Measurements from ENCODE around the gene HRCT1.
"Not testable (repeated sequence)": the region's sequence is repeated elsewhere in the genome, so short reads cannot be mapped to it uniquely, and the experiment has no call there.

Gene HRCT1

DNA sequence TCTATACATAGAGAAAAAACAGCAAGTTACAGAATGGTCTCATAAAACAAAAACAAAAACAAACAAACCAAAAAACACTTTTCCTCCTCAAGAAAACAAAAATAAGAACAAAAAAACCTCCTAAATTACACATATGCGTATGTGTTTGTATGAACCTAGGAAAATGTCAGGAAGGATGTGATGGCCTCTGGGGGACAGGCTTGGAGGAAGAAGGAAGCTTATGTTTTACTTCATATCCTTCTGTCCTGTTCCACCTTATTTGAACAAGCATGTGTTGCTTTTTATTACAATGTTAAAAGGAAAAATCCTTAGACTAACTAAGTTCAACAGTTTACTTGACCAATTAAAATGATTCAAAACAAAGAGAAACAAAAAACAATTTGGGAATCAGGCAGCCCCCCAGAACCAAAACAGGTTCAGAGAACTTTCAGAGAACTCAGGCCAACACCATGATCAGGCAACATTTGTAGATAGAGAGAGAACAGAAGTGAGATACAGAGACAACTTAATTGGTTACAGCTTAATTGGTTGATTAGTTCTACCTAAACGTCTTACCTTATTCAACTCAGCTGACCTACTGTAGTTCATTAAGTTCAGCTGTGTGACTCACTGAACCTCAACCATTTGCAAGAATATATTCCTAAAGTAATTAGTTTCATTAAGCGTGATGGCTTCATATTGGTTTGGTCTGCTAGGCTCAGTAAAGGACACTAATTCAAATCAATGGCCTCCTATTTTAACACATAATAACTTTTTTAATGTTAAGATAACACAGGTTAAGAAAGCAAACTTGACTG lies 13.4 kb downstream of the HRCT1 start:
- DNase-seq: no peak

DNA sequence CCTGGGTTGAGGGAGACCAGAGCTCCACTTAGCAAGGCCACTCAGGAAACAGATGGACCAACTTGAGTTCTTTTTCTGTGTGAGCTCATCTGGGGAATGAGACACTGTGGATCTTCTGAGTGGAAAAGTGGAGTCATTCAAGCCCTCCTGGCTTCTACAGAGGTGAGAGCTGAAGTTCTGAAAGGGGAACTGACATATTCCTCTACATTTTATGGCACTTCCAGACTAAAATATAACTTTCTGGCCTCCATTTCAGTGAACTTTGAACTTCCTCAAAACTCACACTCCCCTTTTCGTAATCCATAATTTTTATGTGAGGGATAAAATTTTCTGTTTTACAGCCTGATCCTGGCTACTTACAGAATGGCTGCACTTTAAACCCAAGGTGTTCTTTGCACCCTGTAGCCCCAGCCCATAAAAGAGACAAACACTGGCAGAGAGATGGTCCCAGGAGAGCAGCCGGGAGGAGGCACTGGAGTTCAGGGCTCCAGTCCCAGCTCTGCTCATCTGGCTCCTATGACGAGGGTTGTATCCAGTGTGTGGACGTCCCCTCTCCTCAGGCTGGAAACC lies 14.1 kb downstream of the HRCT1 start:
- DNase-seq: no peak

DNA sequence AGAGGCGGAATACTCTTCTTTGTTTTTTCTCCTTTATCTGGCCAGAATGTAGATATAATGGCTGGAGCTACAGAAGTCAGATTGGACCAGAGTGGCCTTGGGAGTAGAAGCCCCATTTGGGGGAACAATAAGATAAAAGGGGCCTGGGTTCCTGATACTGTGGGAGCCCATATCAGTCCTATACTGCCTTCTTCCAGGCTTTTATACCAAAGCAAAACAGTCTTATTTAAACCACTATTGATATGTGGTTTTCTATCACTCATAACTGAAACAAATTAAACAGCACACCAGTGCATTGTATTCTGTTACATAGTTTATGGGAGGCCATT lies 17.6 kb downstream of the HRCT1 start:
- DNase-seq: no peak

DNA sequence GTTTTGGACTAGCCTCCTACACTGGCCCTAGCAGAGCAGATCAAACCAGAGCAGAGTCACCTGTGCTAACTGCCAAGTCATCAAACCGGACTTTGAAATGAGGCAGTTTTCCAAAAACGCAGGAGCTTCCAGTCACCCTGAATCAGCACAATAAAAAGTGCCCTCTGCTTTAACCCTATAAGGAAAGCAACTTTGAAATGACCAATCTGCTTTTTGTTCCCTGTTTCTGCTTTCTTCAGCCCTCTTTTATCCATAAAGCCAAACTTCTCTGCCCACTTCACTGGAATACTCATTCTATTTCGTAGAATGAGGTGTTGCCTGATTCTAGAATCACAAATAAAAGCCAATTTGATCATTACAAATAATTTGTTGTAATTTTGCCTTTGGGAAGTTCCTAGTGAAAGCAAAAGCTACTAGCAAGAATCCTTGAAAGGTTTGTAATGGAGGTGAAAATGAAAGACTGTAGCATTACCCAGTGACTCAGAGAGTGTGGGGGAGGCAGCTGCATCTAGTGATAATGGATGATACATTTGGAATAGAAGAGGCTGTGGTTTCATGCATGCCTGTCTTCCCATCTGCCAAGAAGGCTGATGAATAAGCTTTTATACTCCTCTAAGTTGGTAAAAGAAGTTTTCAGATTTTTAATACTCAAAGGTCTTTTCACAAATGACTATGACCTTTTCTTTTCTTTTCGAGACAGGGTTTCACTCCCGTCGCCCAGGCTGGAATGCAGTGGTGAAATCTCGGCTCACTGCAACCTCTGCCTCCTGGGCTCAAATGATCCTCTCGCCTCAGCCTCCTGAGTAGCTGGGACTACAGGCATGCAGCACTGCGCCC lies 18.1 kb downstream of the HRCT1 start:
- DNase-seq: no peak

DNA sequence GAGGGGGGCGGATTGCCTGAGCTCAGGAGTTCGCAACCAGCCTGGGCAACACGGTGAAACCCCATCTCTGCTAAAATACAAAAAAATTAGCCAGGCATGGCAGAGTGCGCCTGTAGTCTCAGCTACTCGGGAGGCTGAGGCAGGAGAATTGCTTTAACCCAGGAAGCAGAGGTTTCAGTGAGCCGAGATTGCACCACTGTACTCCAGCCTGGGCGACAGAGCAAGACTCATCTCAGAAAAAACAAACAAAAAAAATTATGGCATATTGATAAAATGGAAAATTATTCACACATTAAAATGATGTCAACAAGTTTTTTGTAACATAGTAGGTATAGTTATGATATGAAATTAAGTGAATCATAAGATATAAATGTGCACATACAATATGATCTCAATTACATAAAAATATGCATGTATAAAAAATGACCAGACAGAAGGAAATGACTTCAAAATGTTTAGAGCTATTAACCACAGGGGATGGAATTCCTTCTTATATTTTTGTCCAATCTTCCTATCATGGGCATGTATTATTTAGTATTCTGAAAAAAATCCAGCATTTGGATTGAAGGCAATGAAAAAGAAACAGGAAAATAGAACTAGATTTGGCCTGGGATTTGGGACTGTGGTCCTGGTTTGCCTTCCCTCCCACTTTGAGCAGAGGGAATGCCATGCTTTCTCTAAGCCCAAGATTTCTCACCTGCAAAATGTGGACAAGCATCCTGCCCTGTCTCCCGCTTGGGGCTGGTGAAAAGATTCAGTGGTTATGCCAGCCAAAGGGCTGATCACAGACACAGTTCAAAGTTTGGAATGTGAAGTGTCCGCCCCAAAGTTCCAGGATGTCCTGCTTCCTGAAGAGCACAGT lies 22.8 kb downstream of the HRCT1 start:
- DNase-seq: no peak

DNA sequence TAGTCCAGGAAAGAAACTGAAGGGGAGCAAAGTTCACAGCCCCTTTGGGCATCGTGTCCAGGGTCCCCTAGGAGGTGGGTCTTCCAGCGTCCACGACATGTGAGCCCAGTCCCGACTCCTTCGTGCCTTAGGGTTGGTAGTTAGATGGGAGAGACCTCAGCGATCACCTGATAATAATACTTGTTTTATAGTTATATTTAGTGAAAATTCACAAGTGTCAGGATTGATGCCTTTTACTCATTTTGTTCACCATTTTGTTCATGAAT lies 23.4 kb downstream of the HRCT1 start:
- DNase-seq: no peak

DNA sequence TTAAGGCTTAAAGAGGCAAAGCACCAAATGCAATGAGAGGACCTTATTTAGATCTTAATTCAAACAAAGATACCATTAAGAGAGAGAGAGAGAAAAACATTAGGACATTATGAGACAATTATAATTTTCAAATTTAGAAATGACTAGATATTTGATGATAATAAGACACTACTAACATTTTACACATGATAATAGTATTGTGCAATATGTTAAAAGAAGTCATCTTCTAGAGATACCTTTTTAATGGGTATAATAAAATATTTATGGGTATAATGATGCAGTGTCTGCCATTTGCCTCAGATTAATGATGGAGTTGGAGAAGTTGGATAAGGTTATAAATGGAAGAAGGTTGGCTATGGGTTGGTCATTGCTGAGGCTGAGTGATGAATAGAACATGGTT lies 24.5 kb downstream of the HRCT1 start:
- DNase-seq: no peak

DNA sequence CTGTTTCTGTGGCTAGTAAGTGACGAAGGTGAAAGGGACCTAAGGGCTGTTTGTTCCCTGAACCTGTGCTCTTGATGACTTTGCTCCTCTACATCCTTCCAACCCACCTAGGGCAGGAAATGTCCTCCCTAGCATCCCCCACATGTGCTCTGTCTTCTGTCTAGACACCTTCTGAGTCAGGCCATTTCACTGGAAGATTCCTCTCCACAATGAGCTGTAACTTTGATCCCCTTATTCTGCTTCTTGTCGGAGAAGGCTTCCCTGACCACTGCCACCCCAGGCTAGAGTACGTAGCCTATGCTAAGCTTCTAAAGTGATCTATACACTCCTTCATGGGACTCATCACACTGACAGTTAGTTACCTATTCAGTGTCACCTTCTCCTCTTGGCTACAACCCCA lies 25.0 kb downstream of the HRCT1 start:
- DNase-seq: no peak

DNA sequence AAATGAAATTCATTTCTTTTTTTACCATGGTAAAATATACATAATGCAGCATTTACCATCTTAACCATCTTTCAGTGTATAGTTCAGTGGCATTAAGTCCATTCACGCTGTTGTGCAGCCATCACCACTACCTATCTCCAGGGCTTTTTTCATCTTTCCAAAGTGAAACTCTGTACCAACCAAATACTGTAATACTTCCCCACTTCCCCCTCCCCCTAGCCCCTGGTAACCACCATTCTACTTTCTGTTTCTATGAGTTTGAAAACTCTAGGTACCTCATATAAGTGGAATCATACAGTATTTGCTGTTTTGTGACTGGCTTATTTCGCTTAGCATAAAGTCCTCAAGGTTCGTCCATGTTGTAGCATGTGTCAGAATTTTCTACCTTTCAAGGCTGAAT lies 26.7 kb downstream of the HRCT1 start:
- no peak for DNase-seq

DNA sequence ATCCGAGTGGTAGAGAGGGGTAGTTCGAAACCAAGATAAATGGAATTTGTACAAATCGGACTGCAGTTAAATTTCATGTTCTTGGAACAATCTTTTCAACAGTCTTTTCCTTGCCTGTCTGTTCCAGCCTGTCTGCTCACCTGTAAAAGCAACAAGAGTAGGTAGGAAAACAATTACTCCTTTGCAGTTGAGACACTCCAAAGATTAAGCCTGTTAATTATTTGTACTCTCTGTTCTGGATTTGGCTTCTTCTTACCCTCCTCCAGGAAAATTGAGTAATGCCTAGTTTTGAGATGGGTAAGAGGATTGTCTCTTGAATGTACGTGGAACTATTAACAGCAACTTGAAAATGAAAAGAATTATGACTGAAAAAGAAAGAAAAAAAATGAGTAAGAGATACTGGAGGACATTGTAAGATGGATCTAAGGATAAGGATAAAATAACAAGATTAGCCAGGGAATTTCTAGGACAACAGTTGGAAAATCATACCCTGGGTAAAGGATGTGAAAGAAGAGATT lies 27.6 kb downstream of the HRCT1 start:
- no peak for DNase-seq

DNA sequence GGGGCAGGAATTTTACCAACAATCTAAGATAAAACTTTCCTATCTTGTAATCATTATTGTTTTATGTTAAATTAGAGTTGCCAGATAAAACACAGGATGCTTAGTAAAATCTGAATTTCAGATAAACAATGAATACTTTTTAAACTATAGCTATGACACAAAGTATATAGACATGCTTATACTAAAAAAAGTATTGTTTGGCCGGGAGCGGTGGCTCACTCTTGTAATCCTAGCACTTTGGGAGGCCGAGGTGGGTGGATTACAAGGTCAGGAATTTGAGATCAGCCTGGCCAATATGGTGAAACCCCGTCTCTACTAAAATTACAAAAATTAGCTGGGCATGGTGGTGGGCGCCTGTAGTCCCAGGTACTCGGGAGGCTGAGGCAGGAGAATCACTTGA lies 28.1 kb downstream of the HRCT1 start:
- not testable (repeated sequence) for DNase-seq

DNA sequence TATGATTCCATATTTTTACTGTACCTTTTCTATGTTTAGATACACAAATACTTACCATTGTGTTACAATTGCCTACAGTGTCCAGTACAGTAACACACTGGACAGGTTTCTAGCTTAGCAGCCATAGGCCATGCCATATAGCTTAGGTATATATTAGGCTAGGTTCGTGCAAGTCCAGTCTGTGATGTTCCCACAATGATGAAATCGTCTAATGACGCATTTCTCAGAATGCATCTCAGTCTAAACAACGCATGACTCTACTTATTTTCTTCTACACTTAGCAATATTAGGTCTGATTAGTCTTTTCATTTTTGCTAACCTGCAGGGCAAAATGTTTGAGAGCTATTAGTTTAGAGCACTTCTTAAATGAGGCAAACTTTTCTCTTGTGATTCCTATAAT lies 29.3 kb downstream of the HRCT1 start:
- DNase-seq: no peak

DNA sequence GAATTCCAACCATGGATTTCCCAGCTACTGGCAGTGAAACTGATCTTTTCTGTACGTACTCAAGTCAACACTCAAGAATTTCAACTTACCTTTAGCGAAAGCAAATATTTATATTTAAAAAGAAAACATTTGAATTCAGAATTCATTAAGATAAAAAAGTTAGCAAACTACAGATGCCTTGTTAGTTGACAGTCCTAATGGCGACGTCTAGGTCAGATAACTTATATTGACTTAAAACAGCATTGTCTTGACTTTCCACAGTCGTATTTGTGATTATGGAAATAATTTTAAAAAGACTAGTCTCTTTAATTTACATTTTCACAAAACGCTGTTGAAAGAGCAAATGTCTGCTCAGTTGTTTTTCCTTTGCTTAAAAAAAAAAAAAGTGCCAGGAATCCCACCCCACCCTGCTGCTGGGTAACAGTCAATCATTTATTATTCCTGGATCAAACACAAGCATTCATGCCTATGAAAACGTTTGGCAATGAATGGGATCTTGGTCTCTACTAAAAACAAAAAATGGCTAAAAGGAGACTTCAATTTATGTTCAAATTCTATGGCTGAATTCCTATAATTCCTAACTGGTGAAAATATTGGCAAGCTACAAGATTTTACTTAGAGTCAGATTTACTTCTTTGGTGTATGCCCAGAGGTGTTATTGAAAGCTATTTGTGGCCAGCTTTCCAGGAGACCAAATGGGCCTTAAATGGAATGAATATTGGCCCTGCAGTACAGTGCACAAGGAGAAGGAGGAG lies 29.9 kb downstream of the HRCT1 start:
- no peak for DNase-seq

DNA sequence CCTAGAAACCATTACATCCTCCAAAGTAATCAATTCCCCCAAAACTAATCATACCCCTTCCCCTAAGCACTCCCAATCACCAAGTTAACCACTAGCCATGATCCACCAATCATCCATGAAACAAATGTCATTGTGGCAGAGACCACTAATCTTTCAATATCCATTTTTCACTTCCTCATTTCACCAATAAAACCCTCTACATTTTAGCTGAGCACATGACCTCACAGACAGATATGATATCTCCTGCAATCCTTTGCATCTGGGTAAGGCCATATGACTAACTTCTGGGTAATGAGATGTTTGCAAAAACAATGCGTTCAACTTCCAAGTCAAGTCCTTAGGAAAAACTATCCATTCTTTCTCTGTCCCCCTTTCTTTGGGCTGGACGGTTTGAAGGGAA lies 31.2 kb downstream of the HRCT1 start:
- DNase-seq: no peak

DNA sequence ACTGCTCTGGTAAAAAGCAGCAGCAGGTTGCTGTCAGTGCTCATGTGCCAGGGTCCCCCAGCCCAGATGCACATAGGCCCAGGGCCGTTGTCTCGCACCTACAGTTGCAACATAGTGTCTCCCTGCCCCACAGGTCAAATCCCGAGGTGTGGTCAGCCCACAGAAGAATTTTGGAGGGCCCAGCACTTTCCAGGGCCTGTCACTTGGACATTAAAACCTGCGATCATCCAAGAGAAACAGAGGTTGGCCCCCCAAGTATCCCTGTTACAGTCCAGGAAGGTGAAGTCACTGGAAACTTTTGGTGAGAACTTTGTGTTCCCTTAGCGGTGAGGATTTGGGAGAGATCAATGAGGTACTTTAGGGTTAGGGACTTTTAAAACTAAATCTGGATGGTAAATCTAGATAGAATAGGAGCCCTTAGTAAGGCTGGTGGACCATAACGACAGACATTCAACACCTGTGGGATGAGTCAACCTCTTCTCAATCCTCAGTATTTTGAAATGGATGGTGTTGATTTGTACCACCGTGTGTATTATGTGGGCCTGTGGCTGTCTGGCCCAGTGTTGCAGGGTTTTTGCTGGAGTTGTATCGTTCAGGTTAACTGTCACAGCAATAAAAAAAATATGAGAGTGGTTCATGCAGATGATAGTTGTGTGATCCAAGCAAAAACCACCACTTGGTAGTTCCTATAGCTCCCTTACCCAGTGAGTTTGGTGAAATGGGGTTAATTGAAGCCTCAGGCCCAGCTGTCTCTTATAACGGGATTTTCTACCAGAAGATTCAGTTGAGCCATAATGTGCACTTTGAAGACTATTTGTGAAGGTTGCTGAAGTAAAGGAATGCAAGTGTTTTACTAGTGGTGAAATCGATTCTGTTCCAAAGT lies 32.7 kb downstream of the HRCT1 start:
- DNase-seq: no peak

DNA sequence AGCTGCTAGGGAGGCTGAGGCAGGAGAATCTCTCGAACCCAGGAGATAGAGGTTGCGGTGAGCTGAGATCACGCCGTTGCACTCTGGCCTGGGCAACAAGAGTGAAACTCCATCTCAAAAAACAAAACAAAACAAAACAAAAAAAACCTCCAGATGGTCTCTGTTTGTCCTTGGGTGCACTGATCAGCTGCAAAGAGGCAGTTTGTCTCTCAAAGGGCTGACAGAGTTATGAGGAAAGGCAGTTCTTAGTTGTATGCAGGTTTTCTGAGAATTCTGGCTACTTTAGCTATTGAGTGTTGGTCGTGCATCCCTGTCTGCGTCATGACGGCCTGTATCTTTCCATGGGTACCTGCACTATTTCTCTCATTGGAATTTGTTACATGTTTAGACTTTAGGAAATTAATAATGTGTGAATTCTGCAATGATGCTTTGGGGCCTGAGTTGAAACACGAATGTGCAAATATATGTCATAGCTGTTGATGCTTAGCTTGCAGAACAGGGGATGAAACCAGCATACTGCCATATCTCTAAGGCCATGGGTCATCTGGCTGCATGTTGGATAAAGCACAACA lies 33.8 kb downstream of the HRCT1 start:
- DNase-seq: no peak

DNA sequence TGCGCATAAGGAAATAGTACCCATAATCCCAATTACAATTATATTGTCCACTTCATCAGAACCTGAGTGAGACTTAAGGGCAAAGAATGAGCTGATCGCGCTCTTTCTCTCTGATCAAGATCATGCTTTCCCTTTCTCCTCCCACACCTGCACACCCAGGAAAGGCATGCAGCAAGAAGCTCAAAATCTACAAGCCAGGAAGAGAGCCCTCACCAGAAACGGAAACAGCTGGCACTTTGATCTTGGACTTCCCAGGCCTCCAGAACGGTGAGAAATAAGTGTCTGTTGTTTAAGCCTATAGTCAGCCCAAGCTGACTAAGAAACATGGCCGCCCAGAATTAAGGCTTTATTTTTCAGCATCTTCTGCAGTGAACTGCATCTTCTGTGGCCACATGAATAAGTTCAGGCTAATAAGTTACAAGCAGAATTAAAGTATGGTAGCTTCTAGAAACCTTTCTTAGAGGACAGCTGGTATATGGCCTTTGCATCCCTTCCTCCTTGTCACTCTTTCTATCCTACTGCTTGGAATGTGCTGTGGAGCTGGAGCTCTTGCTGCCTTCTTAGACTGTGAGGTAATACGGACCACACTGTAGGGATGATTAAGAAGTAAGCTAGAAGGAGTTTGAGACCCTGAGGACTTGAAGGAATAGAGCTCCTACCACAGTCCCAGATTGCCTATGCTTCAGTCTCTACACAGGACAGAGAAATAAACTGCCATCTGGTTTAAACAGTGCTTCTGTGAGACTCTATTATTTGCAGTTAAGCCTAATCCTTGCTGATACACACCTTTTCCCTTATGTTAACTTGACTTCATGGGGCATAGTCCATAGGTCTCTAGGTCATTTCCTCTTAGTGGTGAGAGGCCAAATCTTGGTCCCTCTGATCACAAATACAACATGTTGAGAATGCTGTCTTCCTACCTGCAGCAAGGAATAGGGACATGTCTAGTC lies 34.7 kb downstream of the HRCT1 start:
- DNase-seq: no peak

DNA sequence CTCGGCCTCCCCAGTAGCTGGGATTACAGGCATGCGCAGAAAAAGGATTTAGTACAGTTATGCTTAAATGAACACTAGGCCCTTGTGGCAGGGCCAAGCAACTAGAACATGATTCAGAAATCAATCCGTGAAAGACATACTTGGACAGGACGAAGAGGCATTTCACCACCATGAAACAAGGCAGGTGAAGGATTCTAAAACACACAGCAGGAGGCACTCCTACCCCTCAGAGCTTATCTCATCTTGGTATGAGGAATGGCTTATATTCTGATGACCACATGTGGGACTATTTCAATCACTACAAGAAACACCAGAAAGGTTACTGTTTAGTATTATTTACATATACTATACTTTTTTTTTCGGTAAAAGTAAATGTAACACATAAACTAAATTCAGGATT lies 36.3 kb downstream of the HRCT1 start:
- DNase-seq: no peak

DNA sequence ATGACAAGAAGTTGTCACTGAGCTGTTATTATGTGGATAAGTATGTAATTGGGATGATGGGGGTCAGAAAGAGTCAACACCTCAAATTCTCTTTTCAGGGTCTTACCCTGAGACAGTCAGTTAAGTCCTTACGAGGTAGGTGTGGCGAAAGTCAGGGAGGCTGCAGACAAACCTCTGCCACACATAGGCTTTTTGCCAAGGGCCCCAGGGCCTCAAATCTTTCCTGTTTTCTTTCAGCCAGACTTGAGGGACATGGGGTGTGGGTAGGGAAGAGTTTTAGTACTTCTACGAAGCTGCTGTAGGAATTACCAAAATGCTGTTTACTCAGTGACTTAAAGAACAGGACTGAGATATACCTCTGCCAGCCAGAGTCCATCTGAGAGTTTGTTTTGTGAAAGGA lies 38.2 kb downstream of the HRCT1 start:
- no peak for DNase-seq

DNA sequence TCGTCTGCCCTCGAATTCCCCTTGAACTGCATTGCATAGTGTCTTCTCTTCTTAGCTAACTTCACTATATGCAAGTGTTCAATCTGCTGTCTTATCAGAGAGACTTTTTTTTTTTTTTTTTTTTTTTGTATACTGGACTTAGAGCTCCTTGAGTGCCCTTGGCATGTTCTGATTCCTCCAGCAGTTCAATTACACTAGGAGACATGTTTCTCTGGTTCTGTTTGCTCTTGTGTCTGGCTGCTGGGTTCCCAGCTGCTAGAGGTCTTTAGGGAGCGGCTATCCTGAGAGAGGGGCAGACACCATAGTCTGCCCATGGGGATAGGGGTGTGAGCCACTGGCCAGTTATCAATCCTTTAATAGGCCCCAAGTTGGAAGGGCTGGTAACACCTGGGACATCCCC lies 38.8 kb downstream of the HRCT1 start:
- DNase-seq: no peak
